Activated naive CD4-positive, alpha-beta T cell treated with anti-CD3 and anti-CD28 coated beads, Interleukin-2, amount 50 U/mL, for 72 hours (primary cell): ENCODE measurements around the gene RPS5. TPM values are rescaled to one million over a fixed set of nuclear protein-coding genes. Genes with fewer than 3 reads are reported as not detected.
A peak's percentile ranks its signal among the peaks of the same experiment; 100 is the strongest.

Experiments used
- ATAC-seq, 2 donors: fragments of 150-1000 bp; cut with Tn5 transposase; 2 replicates each; pipeline ENCODE4 v1.10.0; 2021; ENCODE audit warnings: mild to moderate bottlenecking in 2 of 2, moderate library complexity in 2 of 2
- DNase-seq, 2 donors: peaks; one replicate each; pipeline ENCODE4 v3.0.0; 2021 to 2022; ENCODE audit warnings: low spot score in 2 of 2
- H3K27ac Mint-ChIP-seq, 2 donors: one replicate each; pipeline ENCODE4 v1.8.0; 2022; ENCODE audit warnings: mild to moderate bottlenecking in 2 of 2, mixed read lengths in 2 of 2
- H3K36me3 Mint-ChIP-seq, 2 donors: one replicate each; pipeline ENCODE4 v1.8.0; 2022; ENCODE audit warnings: mixed read lengths in 2 of 2
- H3K9me3 Mint-ChIP-seq, 2 donors: one replicate each; pipeline ENCODE4 v1.8.0; 2022; ENCODE audit warnings: mixed read lengths in 2 of 2
- total RNA-seq, 2 donors: library from RNA; stranded (reverse); gene quantifications; one replicate each; pipeline ENCODE4 v1.2.3, GENCODE V29; 2022

The RPS5 gene
- total RNA-seq, 2 donors from 2014 or later: 1,454 to 1,511 TPM

DNA sequence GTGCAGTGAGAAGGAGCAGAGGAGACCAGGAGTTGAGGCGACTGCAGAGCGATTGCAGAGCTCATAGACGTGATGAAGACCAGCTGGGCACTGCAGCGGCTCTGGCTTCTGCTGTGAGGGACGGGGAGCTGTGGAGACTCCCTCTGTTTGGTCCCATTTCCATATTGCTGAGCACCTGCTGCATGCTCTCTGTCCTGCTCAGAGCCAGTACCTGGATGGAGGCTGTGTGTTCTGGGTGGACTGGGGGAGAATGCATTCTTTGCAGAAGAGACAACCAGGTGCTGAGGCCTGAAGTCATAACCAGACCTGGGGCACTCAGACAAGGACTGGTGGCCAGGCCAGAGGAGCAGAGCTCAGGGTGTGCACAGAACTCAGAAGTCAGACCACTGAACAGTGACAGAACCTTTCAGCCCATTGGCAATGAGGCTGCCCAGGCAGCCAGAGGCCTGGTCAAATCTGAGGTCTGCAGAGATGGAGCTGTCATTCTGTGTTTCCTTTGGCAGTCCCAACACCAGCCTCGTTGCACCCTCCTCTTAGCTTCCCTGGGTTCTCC is 32.5 kb upstream of the RPS5 start:
- Mint-ChIP-seq H3K36me3 (peaks cover 14 to 21% of the 10 kb centered on the region in 2 donors), H3K9me3 (no peaks in the 10 kb centered on the region), H3K27ac (no peak overlapping the region)
- no peak for ATAC-seq
- no peak for DNase-seq

DNA sequence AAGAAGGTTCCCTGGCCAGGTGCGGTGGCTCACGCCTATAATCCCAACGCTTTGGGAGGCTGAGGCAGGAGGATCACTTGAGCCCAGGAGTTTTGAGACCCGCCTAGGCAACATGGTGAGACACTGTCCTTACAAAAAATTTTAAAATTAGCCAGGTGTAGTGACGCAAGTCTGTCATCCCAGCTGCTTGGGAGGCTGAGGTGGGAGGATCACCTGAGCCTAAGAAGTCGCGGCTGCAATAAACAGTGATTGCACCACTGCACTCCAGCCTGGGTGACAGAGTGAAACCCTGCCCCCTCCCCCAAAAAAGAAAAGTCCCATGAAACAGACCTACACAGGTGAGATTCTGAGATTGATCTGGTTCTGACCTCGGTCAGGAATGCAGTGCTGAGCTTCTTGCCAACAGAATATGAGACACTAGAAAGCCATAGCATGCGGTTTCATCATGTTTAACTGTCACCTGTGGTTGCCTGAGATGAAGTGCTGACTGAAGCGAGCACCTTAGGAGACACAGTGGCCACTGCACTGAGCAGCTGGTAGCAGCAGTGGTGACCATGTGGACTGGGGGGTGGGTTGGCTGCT is 31.8 kb upstream of the RPS5 start:
- Mint-ChIP-seq H3K27ac (no peak overlapping the region), H3K36me3 (peaks cover 10 to 18% of the 10 kb centered on the region in 2 donors), H3K9me3 (no peaks in the 10 kb centered on the region)
- no peak for ATAC-seq
- DNase-seq: no peak

DNA sequence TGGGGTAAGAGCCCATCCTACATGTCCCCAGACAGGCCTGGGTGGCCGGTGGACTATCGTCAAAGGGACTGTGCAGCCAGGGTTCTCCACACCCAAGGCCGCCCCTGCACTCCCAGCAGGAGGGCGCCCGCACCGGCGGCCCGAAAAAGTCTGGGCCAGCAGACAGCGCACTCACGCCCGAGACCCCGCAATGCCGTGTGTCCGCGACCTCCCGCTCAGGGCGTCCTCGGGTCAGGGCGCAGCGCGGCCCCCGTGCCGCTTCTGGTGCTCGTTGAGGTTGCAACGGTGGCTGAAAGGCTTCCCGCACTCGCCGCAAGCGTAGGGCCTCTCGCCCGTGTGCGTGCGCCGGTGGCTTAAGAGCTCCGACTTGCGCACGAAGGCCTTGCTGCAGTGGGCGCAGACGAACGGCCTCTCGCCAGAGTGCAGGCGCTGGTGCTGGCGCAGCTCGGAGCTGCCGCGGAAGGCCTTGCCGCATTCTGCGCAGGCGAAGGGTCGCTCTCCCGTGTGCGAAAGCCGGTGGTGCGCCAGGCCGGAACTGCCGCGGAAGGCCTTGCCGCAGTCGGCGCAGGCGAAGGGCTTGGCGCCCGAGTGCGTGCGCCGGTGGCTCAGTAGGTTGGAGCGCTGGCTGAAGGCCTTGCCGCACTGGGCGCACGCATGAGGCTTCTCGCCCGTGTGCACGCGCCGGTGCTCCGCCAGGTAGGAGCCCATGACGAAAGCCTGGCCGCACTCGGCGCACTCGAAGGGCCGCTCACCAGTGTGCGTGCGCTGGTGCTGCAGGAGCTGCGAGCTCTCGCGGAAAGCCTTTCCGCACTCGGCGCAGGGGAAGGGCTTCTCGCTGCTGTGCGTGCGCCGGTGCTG is 30.9 kb upstream of the RPS5 start:
- ATAC-seq (peak; percentile 46 to 73), DNase-seq (peak in 1 of 2 donors; percentile 35)
- Mint-ChIP-seq H3K36me3 (peaks cover 5 to 13% of the 10 kb centered on the region in 2 donors), H3K9me3 (no peaks in the 10 kb centered on the region), H3K27ac (no peak overlapping the region)

GRCh38 chr19:58356766-58357480 is 30.1 kb upstream of the RPS5 start:
- H3K9me3 Mint-ChIP-seq: no peaks in the 10 kb centered on the region
- no peak for DNase-seq

GRCh38 chr19:58357481-58358145 is 29.5 kb upstream of the RPS5 start:
- Mint-ChIP-seq H3K36me3 (peaks cover 4 to 8% of the 10 kb centered on the region in 2 donors), H3K9me3 (no peaks in the 10 kb centered on the region), H3K27ac (no peak overlapping the region)
- ATAC-seq (no peak), DNase-seq (no peak)

More at GRCh38 chr19:58356766-58357480, 30.1 kb upstream of the RPS5 start:
- H3K27ac Mint-ChIP-seq: no peak overlapping the region
- no peak for ATAC-seq
- H3K36me3 Mint-ChIP-seq: peaks cover 4 to 8% of the 10 kb centered on the region in 2 donors

- peaks cover 0 to 8% of the 10 kb centered on the region in 2 donors for H3K36me3 Mint-ChIP-seq
- peak overlapping the region; percentile 87 to 99 for H3K27ac Mint-ChIP-seq
These were observed 25.2 kb upstream of the RPS5 start for GRCh38 chr19:58361900-58362271.

DNA sequence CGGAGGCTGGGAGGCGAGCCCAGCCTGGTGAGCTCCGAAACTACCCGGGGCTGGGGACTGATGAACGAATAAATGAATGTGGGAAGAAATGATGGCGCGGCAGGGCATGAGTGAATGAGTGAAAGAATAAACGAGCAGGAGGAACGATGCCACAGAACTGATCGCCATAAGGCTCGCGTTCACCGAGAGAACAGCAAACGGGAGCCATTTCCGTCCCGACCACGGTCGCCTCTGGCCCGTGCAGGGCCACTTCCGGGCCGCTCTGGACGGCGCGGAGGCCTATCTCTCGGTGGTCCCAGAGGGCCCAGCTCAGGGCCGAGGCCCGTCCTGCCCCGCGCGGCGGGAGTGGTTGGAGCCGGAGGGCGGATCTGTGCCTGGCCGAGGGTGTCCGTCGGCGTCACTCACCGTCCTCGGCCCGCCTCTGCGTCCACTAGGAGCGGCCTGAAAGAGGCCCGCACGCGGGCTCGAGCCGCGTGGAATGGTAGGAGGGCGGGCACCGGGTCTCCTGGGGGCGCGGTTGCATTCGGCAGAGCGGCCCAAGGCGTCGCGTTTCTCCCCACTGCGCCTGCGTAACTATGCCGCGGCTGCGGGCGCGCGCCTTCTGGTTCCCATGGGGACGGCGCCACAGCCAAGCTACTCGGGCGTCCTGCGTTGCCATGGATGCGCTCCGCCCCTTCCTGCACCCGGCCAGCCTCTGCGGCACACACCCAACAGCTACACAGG is 24.6 kb upstream of the RPS5 start, which contains the start of gene ZNF497:
ZNF497 (minus strand) TSS at position 480 of the 723 bp plus-strand sequence. CDS start 5,116 bp downstream, outside the sequence.
- DNase-seq (peak; percentile 96 to 97), ATAC-seq (peak; percentile 97)
- H3K36me3 Mint-ChIP-seq: peaks cover 0 to 8% of the 10 kb centered on the region in 2 donors
- H3K9me3 Mint-ChIP-seq: no peaks in the 10 kb centered on the region
- H3K27ac Mint-ChIP-seq: peak within 1 kb of the TSS; percentile 87 to 99

More at GRCh38 chr19:58361900-58362271, 25.2 kb upstream of the RPS5 start:
- peak; percentile 56 to 70 for DNase-seq
- peak; percentile 25 to 52 for ATAC-seq
- no peaks in the 10 kb centered on the region for H3K9me3 Mint-ChIP-seq

GRCh38 chr19:58364146-58364545 is 22.9 kb upstream of the RPS5 start:
- Mint-ChIP-seq H3K27ac (no peak overlapping the region), H3K9me3 (no peaks in the 10 kb centered on the region), H3K36me3 (peaks cover 0 to 8% of the 10 kb centered on the region in 2 donors)
- ATAC-seq: no peak
- no peak for DNase-seq

GRCh38 chr19:58366585-58367430 is 20.3 kb upstream of the RPS5 start:
- Mint-ChIP-seq H3K36me3 (peaks cover 0 to 5% of the 10 kb centered on the region in 2 donors), H3K27ac (no peak overlapping the region), H3K9me3 (no peaks in the 10 kb centered on the region)
- DNase-seq: no peak
- no peak for ATAC-seq

DNA sequence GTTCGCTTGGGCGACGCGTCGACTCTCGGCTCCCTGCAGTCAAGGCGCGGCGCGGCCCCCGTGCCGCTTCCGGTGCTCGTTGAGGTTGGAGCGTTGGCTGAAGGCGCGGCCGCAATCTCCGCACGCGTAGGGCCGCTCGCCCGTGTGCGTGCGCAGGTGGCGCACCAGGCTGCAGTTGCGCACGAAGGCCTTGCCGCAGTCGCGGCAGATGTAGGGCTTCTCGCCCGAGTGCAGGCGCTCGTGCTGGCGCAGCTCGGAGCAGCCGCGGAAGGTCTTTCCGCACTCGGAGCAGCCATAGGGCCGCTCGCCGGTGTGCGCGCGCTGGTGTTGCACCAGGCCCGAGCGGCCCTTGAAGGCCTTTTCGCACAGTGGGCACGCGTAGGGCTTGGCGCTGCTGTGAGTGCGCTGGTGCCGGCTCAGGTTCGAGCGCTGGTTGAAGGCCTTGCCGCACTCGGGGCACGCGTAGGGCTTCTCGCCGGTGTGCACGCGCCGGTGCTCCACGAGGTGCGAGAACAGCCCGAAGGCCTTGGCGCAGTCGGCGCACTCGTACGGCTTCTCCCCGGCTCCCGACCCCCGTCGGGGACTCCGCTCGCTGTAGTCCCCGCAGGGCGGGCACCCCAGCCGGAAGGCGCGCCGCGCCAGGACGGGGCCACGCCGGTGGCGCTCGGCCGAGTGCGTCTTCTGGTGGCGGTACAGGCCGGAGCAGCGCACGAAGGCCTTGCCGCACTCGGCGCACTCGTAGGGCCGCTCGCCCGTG is 19.2 kb upstream of the RPS5 start:
- DNase-seq (no peak), ATAC-seq (no peak)
- Mint-ChIP-seq H3K9me3 (no peaks in the 10 kb centered on the region), H3K27ac (no peak overlapping the region), H3K36me3 (no peaks in the 10 kb centered on the region)

GRCh38 chr19:58368561-58369360 is 18.3 kb upstream of the RPS5 start:
- DNase-seq (peak in 1 of 2 donors; percentile 53), ATAC-seq (no peak)
- Mint-ChIP-seq H3K9me3 (no peaks in the 10 kb centered on the region), H3K36me3 (no peaks in the 10 kb centered on the region), H3K27ac (no peak overlapping the region)

- DNase-seq: no peak
- Mint-ChIP-seq H3K27ac (no peak overlapping the region), H3K36me3 (no peaks in the 10 kb centered on the region), H3K9me3 (no peaks in the 10 kb centered on the region)
- no peak for ATAC-seq
These were observed 14.5 kb upstream of the RPS5 start for GRCh38 chr19:58372311-58373133.

DNA sequence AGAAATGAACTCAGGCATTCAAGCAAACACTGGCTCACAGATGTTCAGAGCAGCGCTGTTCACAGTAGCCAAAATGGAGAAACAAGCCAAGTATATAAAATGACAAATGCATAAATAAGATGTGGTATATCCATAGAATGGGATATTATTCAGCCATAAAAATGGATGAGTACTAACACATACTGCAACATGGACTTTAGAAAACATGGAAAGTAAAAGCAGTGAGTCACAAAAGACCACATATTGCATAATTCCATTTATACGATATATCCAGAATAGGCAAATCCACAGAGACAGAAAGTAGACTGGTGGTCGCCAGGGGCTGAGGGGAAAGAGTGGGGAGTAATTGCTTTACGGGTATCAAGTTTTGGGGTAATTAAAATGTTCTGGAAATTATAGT is 12.9 kb upstream of the RPS5 start:
- H3K36me3 Mint-ChIP-seq: no peaks in the 10 kb centered on the region

More for the DNA sequence above, 12.9 kb upstream of the RPS5 start:
- ATAC-seq (no peak), DNase-seq (no peak)
- no peaks in the 10 kb centered on the region for H3K9me3 Mint-ChIP-seq
- no peak overlapping the region for H3K27ac Mint-ChIP-seq
